HG02571 (cell line): ENCODE results near the gene RAB10.
"Not testable (repeated sequence)": the region's sequence is repeated elsewhere in the genome, so short reads cannot be mapped to it uniquely, and the experiment has no call there.

Experiments
- ATAC-seq: cut with Tn5 transposase; IDR thresholded peaks from one replicate; pipeline ENCODE4 v1.9.1; 2021; ENCODE audit warnings: mild to moderate bottlenecking, moderate library complexity; ENCODE audit not compliant: unreplicated experiment

The RAB10 gene

DNA sequence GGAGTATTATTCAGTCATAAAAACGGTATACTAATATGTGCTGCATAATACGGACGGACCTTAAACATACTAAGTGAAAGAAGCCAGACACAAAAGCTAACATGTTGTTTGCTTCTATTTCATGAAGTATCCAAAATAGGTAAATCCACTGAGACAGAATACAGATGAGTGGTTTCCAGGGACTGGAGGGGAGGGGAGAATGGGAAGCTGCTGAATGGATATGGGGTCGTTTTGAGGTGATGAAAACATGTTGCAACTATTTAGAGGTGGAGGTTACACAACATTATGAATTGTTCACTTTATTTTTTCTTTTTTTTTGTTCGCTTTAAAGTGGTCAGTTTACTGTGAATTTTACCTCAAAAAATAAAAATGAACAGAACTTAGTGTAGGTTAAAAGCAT, 52.9 kb downstream of the RAB10 start:
- no peak for ATAC-seq

DNA sequence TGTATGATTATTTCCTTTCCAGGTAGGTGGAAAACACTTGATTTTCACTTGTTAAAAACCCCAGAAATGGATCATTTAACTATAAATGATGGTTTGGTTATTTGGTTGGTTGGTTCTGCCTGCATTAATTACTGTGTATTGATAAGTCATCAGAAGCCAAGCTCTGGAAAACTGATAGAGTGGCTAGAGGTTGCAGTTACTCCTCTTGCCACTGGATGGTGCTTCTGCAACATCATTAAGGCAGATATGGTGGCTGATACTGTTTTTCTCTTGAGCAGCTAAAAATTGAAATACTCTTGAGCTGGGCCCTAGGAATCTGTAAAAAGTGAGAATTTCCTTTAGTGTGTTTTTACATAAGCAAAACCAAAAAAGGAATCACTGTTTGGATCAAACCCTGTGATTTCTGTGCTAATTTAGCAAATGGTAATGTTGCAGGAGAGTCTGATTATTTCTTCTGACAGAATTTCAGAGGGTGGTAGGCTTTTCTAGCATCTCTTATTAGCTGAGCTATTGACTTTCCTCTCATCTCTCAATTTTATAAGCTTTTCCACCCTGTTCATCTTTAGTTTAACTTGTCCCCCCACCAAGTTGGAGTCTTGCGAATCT, 54.3 kb downstream of the RAB10 start:
- ATAC-seq = peak; percentile 54

DNA sequence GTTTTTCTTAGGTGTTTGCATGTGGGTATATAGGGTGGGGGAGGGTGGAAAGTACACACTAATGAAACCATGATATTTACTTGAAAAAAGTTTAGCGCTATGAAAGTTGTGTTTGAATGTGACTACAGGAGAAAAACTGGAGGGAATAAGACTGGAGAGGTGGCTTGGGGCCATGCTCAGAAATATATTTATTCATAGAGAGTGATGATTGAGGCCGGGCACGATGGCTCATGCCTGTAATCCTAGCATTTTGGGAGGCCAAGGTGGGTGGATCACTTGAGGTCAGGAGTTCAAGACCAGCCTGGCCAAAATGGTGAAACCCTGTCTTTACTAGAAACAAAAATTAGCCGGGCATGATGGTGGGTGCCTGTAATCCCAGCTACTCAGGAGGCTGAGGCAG, 55.0 kb downstream of the RAB10 start:
- ATAC-seq = not testable (repeated sequence)

DNA sequence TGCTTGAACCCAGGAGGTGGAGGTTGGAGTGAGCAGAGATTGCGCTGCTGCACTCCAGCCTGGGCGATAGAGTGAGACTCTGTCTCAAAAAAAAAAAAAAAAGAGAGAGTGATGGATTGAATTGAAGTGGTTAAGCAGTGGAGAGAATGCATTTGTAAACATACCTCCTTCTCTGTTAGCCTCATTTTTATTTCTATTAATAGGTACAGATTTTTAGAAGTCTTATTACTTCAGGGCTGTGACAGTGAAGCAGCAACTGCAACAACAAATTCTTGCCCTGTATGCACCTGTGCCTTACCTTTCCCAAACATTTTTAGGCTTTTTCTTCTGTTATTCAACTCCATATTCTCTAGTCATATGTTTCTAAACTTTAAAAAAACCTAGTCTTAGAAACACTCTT, 55.5 kb downstream of the RAB10 start:
- no peak for ATAC-seq

DNA sequence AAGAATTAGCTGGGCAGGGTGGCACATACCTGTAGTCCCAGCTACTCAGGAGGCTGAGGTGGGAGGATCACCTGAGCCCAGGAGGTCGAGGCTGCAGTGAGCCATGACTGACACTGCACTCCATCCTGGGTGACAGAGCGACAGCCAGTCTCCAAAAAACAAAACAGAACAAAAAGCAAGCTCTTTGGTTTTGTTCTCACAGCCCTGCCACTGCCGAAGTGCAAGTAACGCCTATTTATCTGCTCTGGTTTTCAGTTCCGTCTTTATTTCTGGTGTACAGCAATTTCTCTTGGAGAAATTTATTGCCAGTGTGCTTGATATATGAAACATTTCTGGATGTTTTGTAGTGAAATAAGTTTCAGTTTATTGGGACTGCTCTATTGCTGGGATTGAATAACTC, 61.9 kb downstream of the RAB10 start:
- ATAC-seq = no peak

DNA sequence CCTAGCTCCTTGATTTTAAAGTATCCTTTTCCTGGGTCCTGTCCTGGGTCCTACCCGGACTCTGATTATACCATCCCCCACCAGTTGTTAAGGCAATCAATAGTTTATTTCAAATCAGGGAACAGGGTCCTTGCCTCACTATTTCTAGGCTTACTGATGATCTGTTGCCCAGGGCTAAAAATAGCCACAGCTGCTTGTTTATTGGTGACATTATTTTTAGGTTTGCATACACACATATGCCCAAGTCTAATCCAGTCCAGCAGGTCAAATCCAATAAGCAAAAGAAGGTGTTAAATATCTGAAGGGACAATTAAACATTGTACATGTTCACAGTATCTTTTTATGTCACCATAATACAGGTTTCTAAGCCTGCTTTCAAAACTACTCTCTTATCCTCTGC, 66.0 kb downstream of the RAB10 start:
- ATAC-seq = no peak

DNA sequence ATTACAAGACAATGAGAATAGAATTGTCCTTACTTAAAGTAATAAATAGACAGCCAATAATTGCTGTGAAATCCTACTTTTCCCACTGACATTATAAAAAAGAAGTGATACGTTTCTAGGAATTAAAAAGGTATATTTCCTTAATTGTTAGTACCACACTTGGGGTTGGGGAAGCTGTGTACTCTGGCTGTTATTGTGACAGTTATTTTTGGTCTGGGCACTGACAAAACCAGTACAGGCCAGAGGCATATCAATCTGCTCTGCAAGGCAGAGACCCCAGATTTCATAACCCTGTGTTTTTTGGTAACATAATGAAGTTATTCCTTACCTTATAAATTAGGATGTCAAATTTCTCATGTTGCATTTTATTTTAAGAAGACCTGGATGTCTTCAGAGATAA, 66.5 kb downstream of the RAB10 start:
- no peak for ATAC-seq

DNA sequence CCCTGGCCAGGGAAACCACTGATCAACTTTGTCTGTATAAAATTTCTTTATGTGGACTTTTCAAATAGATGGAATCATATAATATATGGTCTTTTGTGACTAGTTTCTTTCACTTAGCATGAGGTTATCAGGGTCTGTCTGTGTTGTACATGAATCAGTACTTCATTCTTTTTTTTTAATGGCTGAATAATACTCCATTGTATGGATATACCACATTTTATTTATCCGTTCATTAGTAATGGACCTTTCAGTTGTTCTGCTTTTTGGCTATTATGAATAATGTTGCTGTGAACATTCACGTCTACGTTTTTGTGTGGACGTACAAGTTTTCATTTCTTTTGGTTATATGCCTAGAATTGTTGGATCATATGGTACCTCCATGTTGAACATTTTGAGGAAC, 69.9 kb downstream of the RAB10 start:
- ATAC-seq = no peak

DNA sequence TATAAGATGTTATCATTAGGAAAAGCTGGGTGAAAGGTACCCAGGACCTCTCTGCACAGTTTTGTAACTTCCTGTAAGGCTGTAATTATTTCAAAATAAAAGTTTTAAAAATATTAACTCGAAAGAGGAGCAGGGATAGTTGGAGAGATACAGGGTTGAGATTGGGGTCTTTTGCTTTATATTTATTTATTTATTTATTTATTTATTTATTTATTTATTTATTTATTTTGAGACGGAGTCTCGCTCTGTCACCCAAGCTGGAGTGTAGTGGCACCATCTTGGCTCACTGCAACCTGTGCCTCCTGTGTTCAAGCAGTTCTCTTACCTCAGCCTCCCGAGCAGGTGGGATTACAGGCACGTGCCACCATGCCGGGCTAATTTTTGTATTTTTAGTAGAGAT, 74.8 kb downstream of the RAB10 start:
- ATAC-seq = not testable (repeated sequence)

DNA sequence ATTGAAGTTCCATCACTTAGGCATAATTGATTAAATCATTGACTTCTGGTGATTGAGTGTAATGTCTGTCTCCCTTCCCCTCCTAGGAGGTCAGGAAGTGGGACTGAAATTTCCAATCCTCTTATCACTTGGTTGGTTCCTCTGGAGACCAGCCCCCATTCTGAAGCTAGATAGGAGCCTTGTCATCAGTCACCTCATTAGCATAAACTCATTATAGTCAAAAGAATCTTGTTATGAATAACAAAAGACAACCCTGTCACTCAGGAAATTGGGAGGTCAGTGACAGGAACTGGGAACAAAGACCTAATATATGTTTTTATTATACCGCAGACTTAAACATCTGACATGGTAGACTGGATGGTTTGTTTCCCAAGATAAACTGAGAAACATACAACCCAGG, 78.3 kb downstream of the RAB10 start:
- ATAC-seq = no peak

DNA sequence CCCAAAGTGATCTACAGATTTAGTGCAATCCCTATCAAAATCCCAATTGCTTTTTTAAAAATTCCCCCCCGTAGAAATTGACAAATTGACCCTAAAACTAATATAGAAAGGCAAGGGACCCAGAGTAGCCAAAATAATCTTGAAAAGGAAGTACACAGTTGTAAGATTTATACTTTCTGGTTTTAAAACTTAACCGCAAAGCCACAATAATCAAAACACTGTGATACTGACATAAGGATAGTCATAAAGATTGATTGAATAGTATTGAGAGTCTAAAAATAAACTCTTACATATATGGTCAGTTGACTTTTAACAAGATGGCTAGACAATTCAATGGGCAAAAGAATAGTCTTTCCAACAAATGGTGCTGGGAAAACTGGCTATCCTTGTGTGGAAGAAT, 80.3 kb downstream of the RAB10 start:
- ATAC-seq = no peak

DNA sequence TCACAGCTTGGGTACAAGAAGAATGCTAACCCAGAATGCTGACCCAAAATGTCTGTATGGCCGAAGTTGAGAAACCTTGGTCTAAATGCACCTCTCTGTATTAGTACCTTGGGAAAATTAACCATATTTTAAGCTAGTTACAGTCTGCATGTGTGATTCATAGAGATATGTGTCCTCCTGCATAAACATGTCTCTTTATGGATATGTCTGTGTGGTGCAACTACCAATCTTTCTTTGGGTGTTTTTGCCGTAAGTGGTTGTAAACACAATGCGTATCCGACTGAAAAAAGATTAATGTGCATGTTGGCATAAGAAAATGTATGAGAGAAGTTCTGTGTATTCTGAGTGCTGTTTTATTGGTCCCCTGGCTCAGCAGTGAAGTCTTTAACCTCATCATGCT, 84.8 kb downstream of the RAB10 start:
- ATAC-seq = no peak

DNA sequence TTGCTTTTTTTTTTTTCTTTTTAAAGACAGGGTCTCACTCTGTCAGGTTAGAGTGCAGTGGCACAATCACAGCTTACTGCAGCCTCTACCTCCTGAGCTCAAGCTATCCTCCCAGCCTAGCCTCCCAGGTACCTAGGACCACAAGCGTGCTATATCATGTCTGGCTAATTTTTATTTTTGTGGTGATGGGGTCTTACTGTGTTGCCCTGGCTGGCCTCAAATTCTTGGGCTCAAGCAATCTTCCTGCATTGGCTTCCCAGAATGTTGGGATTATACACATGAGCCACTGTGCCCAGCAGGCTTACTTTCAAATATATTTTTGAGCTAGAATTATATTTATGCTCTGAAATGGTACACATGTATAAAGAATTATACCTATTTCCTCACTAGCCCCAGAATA, 85.6 kb downstream of the RAB10 start:
- ATAC-seq = no peak

DNA sequence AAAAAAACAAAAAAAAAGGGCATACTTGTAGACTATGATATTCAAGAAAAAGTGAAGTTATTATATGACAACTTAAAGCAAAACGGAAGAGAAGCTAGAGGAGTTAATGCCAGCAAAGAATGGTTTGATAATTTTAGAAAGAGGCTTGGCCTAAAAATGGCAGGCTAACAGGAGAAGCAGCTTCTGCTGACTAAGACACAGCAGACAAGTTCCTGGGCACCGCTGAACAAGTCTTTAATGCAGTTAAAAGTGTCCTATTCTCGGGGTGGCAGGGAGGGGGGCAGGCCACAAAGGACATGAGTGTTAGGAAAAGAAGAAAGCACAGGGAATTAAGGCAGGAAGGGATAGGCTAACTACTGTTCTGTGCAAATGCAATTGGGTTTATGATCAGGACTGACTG, 88.7 kb downstream of the RAB10 start:
- ATAC-seq = no peak

DNA sequence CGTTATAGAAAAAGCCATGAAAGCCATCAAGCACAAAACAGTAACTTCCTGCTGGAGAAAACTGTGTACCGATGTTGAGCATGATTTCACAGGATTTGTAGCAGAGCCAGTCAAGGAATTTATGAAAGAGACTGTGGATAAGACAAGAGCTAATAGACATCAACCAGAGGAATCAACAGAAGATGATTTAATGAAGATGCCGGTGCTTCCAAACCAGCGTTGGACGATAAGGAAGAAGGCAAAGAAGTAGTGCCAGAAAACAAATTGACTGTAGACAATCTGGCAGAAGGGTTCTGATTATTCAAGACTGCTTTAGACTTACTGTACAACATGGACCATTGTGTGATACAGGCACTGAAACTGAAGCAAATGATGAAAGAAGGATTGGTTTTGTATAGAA, 89.5 kb downstream of the RAB10 start:
- no peak for ATAC-seq

DNA sequence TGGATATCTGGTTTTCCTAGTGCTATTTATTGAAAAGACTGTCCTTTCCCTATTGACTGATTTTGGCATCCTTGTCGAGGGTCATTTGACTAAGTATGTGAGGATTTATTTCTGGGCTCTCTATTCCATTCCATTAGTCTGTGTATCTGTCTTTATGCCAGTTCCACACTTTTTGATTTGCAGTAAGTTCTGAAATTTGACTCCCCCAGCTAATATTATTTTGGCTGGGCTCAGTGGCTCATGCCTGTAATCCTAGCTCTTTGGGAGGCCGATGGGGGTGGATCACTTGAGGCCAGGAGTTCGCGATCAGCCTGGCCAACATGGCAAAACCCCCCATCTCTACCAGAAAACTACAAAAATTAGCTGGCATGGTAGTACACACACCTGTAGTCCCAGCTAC, 92.2 kb downstream of the RAB10 start:
- no peak for ATAC-seq

DNA sequence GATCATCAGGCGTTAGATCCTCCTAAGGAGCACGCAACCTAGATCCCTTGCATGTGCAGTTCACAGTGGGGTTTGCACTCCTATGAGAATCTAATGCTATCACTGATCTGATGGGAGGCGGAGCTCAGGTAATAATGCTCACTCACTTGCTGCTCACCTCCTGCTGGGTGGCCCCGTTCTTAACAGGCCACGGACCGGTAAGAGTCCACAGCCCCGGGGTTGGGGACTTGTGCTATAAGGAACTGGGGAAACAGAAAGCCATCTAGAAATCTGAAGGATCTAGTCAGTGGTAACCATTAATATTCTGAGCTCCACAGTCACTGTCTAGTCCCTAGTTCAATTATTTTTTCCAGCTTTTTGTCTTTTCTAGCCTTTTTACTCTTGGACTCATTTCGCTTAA, 94.3 kb downstream of the RAB10 start:
- no peak for ATAC-seq

DNA sequence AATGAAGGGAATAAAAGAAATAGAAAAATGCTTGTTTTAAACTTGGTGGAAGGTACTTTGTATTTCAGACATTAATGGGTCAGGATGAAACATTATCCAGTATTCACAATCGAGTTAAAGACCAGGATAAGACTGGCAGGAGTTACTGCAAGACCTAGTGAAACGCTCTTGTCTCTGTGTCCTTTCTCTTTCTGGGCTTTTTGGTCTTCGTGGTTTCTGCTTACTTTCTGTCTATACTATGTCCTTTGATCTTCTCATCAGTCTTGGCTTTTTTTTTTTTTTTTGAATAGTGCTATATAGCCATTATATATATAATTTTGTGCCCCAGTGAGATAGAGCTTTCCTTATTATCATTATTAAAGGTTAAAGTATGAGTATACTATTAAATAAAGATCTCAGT, 96.9 kb downstream of the RAB10 start:
- ATAC-seq = no peak

DNA sequence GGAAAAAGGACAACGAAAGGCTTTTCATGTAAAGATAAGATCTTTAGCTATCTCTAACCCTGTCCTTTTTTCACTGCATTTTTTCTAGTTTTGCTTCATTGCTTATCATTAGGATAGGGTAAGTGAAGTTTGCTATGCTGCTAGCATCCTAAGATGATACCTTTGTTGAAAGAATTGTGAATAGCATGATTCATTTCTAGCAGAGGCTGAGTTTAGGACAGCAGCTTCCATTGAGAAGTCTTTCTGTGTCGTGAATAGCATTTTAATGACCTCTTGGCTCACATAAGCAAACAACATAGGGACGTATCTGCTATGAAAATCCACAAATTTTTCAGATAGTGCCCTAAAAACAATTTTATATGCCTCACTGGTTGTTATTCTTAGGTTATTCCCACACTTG, 102.6 kb downstream of the RAB10 start:
- no peak for ATAC-seq

DNA sequence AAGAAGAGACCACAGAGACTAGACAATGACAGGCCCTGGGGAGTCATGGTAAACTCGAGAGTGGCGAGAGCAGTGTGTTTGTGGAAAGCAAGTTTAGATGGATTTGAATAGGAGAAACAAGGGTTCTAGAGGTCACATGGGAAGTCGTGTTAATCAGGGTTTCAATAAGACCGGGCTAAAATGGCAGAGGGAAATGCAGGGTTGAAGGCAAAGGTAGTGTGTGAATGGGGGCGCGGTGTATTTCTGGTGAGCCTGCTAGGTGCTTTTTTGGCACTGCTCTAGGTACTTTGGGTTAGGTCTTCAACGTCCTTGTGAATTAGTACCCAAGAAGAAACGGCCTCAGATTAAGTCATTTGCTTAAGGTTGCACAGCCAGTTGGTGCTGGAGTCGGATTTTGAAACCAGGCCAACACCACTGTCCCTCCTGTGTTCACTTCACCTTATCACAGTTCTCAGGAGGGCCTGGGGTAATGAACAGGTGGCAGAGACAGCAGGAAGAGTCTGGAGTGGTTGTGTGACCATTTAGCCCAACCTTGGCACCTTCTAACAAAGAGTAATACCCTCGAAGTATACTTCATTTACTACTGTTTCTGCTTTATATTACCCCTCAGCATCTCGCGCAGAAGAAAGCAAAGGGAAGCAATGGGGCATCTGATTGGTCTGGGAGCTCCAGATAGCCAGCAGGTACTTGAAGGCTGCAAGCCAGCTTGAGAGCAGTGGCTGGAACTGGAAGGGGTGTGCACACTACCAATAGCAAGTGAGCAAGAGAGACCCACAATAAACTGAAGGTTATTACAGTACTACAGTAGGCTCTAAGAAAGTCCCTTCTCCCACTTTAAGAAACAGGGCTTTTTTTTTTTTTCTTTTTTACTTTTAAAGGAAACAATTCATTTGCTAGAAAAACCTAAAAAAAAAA, 105.6 kb downstream of the RAB10 start:
- no peak for ATAC-seq

DNA sequence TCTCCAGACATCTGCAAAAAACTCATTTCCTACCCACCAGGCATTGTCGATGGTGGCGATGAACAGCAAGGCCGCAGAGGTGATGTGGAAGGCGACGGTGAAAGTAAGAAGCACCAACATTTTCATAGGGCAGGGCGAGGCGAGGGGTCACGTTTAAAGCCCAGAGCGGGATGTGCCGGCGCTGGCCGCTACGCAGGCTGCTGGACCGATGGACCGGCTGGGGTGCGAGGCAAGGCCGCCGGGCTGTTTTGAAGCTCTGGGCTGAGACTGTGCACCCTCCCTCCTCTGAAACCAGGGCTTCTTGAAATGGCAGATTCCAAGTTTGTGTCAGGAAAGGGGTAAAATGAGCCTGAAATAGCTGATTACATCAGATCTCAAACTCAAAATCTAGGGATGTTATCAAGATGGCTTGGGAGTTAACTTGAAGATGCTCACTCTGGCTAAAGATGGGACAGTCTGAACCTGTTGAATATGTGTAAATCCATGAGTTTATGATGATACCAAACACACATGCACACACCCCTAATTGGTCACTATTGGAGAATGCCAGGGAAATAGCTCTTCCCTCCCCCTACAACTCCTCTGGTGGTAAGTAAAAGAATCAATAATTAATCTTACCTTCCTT, 107.4 kb downstream of the RAB10 start:
- ATAC-seq = no peak

DNA sequence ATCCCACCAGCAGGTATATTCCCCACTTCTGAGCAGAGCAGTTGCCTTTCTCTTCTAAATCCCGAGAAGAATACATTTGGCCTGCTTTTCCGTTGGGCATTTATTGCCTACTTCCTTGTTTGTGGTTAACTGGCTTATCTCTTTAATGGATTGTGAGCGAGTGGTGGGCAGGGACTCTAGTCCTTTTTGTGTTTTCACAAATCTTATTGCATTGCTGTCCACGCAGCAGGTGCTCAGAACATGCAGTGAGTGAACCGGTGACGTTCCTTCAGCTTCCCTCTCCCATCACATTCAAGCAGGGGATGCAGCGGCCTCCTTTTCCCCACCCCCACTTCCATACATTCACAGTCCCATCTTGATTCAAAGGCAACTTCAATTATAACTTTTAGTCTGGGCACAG, 110.1 kb downstream of the RAB10 start:
- ATAC-seq = no peak
